Loucy (cell line): ENCODE measurements around the gene KLHL25.

Experiments used
- EZH2phosphoT487 ChIP-seq: fragments of 200-600 bp; IDR thresholded peaks from 2 replicates; pipeline ENCODE4 v1.6.1; 2018; ENCODE audit warnings: antibody characterized with exemption, mild to moderate bottlenecking, moderate library complexity, borderline replicate concordance
- TF ChIP-seq, protein P1 (sequence below): fragments of 200-600 bp; sonication (generic); conservative IDR thresholded peaks from 2 replicates; pipeline ENCODE4 v1.5.1; 2014; ENCODE audit warnings: mild to moderate bottlenecking, antibody characterized with exemption, low read length

- TF ChIP-seq, protein P1, sequence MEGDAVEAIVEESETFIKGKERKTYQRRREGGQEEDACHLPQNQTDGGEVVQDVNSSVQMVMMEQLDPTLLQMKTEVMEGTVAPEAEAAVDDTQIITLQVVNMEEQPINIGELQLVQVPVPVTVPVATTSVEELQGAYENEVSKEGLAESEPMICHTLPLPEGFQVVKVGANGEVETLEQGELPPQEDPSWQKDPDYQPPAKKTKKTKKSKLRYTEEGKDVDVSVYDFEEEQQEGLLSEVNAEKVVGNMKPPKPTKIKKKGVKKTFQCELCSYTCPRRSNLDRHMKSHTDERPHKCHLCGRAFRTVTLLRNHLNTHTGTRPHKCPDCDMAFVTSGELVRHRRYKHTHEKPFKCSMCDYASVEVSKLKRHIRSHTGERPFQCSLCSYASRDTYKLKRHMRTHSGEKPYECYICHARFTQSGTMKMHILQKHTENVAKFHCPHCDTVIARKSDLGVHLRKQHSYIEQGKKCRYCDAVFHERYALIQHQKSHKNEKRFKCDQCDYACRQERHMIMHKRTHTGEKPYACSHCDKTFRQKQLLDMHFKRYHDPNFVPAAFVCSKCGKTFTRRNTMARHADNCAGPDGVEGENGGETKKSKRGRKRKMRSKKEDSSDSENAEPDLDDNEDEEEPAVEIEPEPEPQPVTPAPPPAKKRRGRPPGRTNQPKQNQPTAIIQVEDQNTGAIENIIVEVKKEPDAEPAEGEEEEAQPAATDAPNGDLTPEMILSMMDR = no peak
- TF ChIP-seq EZH2phosphoT487 = no peak
Measured at GRCh38 chr15:85773249-85773648, 21.5 kb downstream of the KLHL25 start.
